Endothelial cell (in vitro differentiated cells): ENCODE results near the gene PF4V1. TPM values are rescaled to one million over a fixed set of nuclear protein-coding genes. Genes with fewer than 3 reads are reported as not detected.

Source experiments
- DNase-seq: peaks from one replicate; pipeline ENCODE4 v3.0.0; 2021; ENCODE audit warnings: low spot score
- H3K27ac Mint-ChIP-seq: one replicate; pipeline ENCODE4 v1.8.0; 2021; ENCODE audit warnings: mixed read lengths, inconsistent platforms; ENCODE audit not compliant: unreplicated experiment
- H3K27me3 Mint-ChIP-seq: one replicate; pipeline ENCODE4 v1.8.0; 2021; ENCODE audit warnings: mild to moderate bottlenecking, moderate library complexity, mixed read lengths, inconsistent platforms; ENCODE audit not compliant: unreplicated experiment
- H3K36me3 Mint-ChIP-seq: one replicate; pipeline ENCODE4 v1.8.0; 2021; ENCODE audit warnings: mild to moderate bottlenecking, low read depth, mixed read lengths, inconsistent platforms; ENCODE audit not compliant: unreplicated experiment
- H3K4me1 Mint-ChIP-seq: one replicate; pipeline ENCODE4 v1.8.0; 2021; ENCODE audit warnings: mild to moderate bottlenecking, mixed read lengths, inconsistent platforms; ENCODE audit not compliant: unreplicated experiment
- H3K4me3 Mint-ChIP-seq: one replicate; pipeline ENCODE4 v1.8.0; 2021; ENCODE audit warnings: mild to moderate bottlenecking, mixed read lengths, inconsistent platforms; ENCODE audit not compliant: unreplicated experiment
- H3K9me3 Mint-ChIP-seq: one replicate; pipeline ENCODE4 v1.8.0; 2021; ENCODE audit warnings: mixed read lengths, inconsistent platforms; ENCODE audit not compliant: unreplicated experiment
- CTCF ChIP-seq: fragments of 200-600 bp; sonication (generic); IDR thresholded peaks from one replicate; pipeline ENCODE4 v1.5.0; 2021; ENCODE audit warnings: antibody characterized with exemption; ENCODE audit not compliant: unreplicated experiment
- long read RNA-seq: library from polyadenylated mRNA; unstranded; transcript quantifications from one replicate; pipeline ENCODE4 v2.0.0, GENCODE V29; 2020; ENCODE audit not compliant: unreplicated experiment
- total RNA-seq: library from RNA; stranded (reverse); fragmentation: NEBNext Ultra II Directional; extraction: Animal tissue kit (Norgen Biotek cat#: 25700); gene quantifications from one replicate; pipeline ENCODE4 v1.2.1, GENCODE V29; 2021; ENCODE audit not compliant: unreplicated experiment

Gene PF4V1
- not detected for total RNA-seq
- long read RNA-seq = 0 reads

GRCh38 chr4:73853246-73853704, at the start of gene PF4V1:
Gene PF4V1, plus strand, starts transcription at chr4:73853296. Its CDS starts 67 bp downstream, at chr4:73853363.
- H3K36me3 Mint-ChIP-seq = no peaks in the 10 kb centered on the region
- no peaks in the 10 kb centered on the region for H3K9me3 Mint-ChIP-seq
- no peak within 1 kb of the TSS for H3K27ac Mint-ChIP-seq
- DNase-seq = no peak
- no peak within 1 kb of the TSS for H3K4me3 Mint-ChIP-seq
- TF ChIP-seq CTCF = no peak
- no peaks in the 10 kb centered on the region for H3K27me3 Mint-ChIP-seq
- H3K4me1 Mint-ChIP-seq = peaks cover 6% of the 10 kb centered on the region

GRCh38 chr4:73810191-73810590, 42.9 kb upstream of the PF4V1 start:
- H3K27ac Mint-ChIP-seq = no peak overlapping the region
- DNase-seq = no peak
- no peaks in the 10 kb centered on the region for H3K36me3 Mint-ChIP-seq
- H3K9me3 Mint-ChIP-seq = no peaks in the 10 kb centered on the region
- no peak for TF ChIP-seq CTCF
- no peaks in the 10 kb centered on the region for H3K4me1 Mint-ChIP-seq
- no peaks in the 10 kb centered on the region for H3K27me3 Mint-ChIP-seq
- H3K4me3 Mint-ChIP-seq = no peak overlapping the region

GRCh38 chr4:73811841-73812240, 41.3 kb upstream of the PF4V1 start:
- H3K4me3 Mint-ChIP-seq = no peak overlapping the region
- H3K4me1 Mint-ChIP-seq = no peaks in the 10 kb centered on the region
- no peak for DNase-seq
- H3K27me3 Mint-ChIP-seq = no peaks in the 10 kb centered on the region
- no peaks in the 10 kb centered on the region for H3K9me3 Mint-ChIP-seq
- no peak for TF ChIP-seq CTCF
- no peak overlapping the region for H3K27ac Mint-ChIP-seq
- no peaks in the 10 kb centered on the region for H3K36me3 Mint-ChIP-seq

GRCh38 chr4:73814679-73815078, 38.4 kb upstream of the PF4V1 start:
- no peak overlapping the region for H3K27ac Mint-ChIP-seq
- H3K4me3 Mint-ChIP-seq = no peak overlapping the region
- no peaks in the 10 kb centered on the region for H3K36me3 Mint-ChIP-seq
- peaks cover 2% of the 10 kb centered on the region for H3K27me3 Mint-ChIP-seq
- no peak for TF ChIP-seq CTCF
- no peaks in the 10 kb centered on the region for H3K9me3 Mint-ChIP-seq
- no peaks in the 10 kb centered on the region for H3K4me1 Mint-ChIP-seq
- DNase-seq = no peak

GRCh38 chr4:73815145-73815544, 38.0 kb upstream of the PF4V1 start:
- no peak overlapping the region for H3K4me3 Mint-ChIP-seq
- H3K27ac Mint-ChIP-seq = no peak overlapping the region
- no peaks in the 10 kb centered on the region for H3K9me3 Mint-ChIP-seq
- no peak for DNase-seq
- no peak for TF ChIP-seq CTCF
- H3K27me3 Mint-ChIP-seq = peaks cover 2% of the 10 kb centered on the region
- no peaks in the 10 kb centered on the region for H3K36me3 Mint-ChIP-seq
- no peaks in the 10 kb centered on the region for H3K4me1 Mint-ChIP-seq
